GM23338 (cell line): ENCODE data around the gene TRMT2A. TPM values are rescaled to one million over a fixed set of nuclear protein-coding genes. Genes with fewer than 3 reads are reported as not detected.

ENCODE experiments used
- ATAC-seq: fragments of 200-7000 bp; cut with Tn5 transposase; 3 replicates; pipeline ENCODE4 v1.9.1; 2020
- DNase-seq: peaks from one replicate; pipeline ENCODE4 v3.0.0-alpha.2; 2015; ENCODE audit warnings: low spot score
- H2AFZ ChIP-seq: fragments of 200-600 bp; sonication (generic); 2 replicates; pipeline ENCODE4 v1.8.0; 2016; ENCODE audit warnings: antibody characterized with exemption, mild to moderate bottlenecking, moderate library complexity
- H3F3A ChIP-seq: fragments of 200-600 bp; sonication (generic); replicated peaks from 2 replicates; pipeline ENCODE4 v1.8.0; 2017; ENCODE audit warnings: antibody characterized with exemption, mixed run types, low read depth
- H3K27ac ChIP-seq: fragments of 200-600 bp; sonication (generic); 2 replicates; pipeline ENCODE4 v1.6.1; 2016; ENCODE audit warnings: low read depth
- H3K27me3 ChIP-seq: fragments of 200-600 bp; sonication (generic); 2 replicates; pipeline ENCODE4 v1.8.0; 2016; ENCODE audit warnings: mild to moderate bottlenecking, mixed run types, moderate library complexity; ENCODE audit not compliant: insufficient read depth
- H3K36me3 ChIP-seq: fragments of 200-600 bp; sonication (generic); 2 replicates; pipeline ENCODE4 v1.8.0; 2016; ENCODE audit warnings: mild to moderate bottlenecking; ENCODE audit not compliant: insufficient read depth
- H3K4me1 ChIP-seq: fragments of 200-600 bp; sonication (generic); 2 replicates; pipeline ENCODE4 v1.8.0; 2016; ENCODE audit warnings: mild to moderate bottlenecking, moderate library complexity; ENCODE audit not compliant: insufficient read depth
- H3K4me2 ChIP-seq: fragments of 200-600 bp; sonication (generic); 2 replicates; pipeline ENCODE4 v1.7.1; 2017; ENCODE audit warnings: mixed run types
- H3K4me3 ChIP-seq: fragments of 200-600 bp; sonication (generic); 2 replicates; pipeline ENCODE4 v1.6.1; 2016; ENCODE audit warnings: mixed run types
- H3K79me2 ChIP-seq: fragments of 200-600 bp; sonication (generic); replicated peaks from 2 replicates; pipeline ENCODE4 v1.8.0; 2017; ENCODE audit warnings: mild to moderate bottlenecking; ENCODE audit not compliant: insufficient read depth
- H3K9me2 ChIP-seq: fragments of 200-600 bp; sonication (generic); 2 replicates; pipeline ENCODE4 v1.8.0; 2017; ENCODE audit not compliant: insufficient read depth
- H4K20me1 ChIP-seq: fragments of 200-600 bp; sonication (generic); replicated peaks from 2 replicates; pipeline ENCODE4 v1.8.0; 2017; ENCODE audit warnings: mild to moderate bottlenecking; ENCODE audit not compliant: insufficient read depth
- H3K27ac Mint-ChIP-seq: 2 replicates; pipeline ENCODE4 v1.8.0; 2020; ENCODE audit warnings: inconsistent platforms, mild to moderate bottlenecking, moderate library complexity, mixed read lengths
- H3K27me3 Mint-ChIP-seq: 3 replicates; pipeline ENCODE4 v1.8.0; 2022; ENCODE audit warnings: low read depth, mild to moderate bottlenecking, moderate library complexity, mixed read lengths, inconsistent platforms; ENCODE audit not compliant: insufficient read depth, poor library complexity
- H3K36me3 Mint-ChIP-seq: 3 replicates; pipeline ENCODE4 v1.8.0; 2021; ENCODE audit warnings: low read depth, mild to moderate bottlenecking, inconsistent platforms, moderate library complexity, mixed read lengths
- H3K4me1 Mint-ChIP-seq: 3 replicates; pipeline ENCODE4 v1.8.0; 2020; ENCODE audit warnings: mild to moderate bottlenecking, inconsistent platforms, mixed read lengths
- H3K4me3 Mint-ChIP-seq: 3 replicates; pipeline ENCODE4 v1.8.0; 2021; ENCODE audit warnings: moderate library complexity, mild to moderate bottlenecking, inconsistent platforms, mixed read lengths
- H3K9me3 Mint-ChIP-seq: 3 replicates; pipeline ENCODE4 v1.8.0; 2020; ENCODE audit warnings: moderate library complexity, mild to moderate bottlenecking, inconsistent platforms, mixed read lengths
- CREB1 ChIP-seq: fragments of 250-450 bp; sonication (Bioruptor Pico); IDR thresholded peaks from 2 replicates; pipeline ENCODE4 v1.5.0; 2020; ENCODE audit warnings: low read depth, mild to moderate bottlenecking, moderate library complexity
- EZH2 ChIP-seq: fragments of 200-600 bp; sonication (generic); IDR thresholded peaks from one replicate; pipeline ENCODE4 v1.8.0; 2017; ENCODE audit warnings: antibody characterized with exemption, mild to moderate bottlenecking, low read depth; ENCODE audit not compliant: unreplicated experiment
- NANOG ChIP-seq: IDR thresholded peaks from 2 replicates; pipeline ENCODE4 v1.6.1; 2016; ENCODE audit warnings: antibody characterized with exemption, borderline replicate concordance
- polyA plus RNA-seq: library from polyadenylated mRNA; unstranded; fragments of >200 nt; fragmentation: Nextera tagmentation; extraction: Ambion mirVana; gene quantifications from 2 replicates; pipeline ENCODE4 v1.2.1, GENCODE V29; 2016
- total RNA-seq: library from RNA; depleted of rRNA; stranded (reverse); fragments of >200 nt; shearing (Covaris generic); gene quantifications from 2 replicates; pipeline ENCODE4 v1.2.3, GENCODE V29; 2014
- TF ChIP-seq, protein P1 (sequence below): IDR thresholded peaks from 2 replicates; pipeline ENCODE4 v1.6.1; 2016; ENCODE audit warnings: antibody characterized with exemption
- TF ChIP-seq, protein P2 (sequence below): fragments of 250-450 bp; sonication (Bioruptor Pico); IDR thresholded peaks from 2 replicates; pipeline ENCODE4 v1.5.0; 2020; ENCODE audit warnings: mild to moderate bottlenecking, moderate library complexity

Gene TRMT2A
- total and polyA plus RNA-seq, 2 experiments from 2014 or later, result 41.3 to 61.3 TPM

- H3K4me3 Mint-ChIP-seq, result no peak overlapping the region
- H4K20me1 ChIP-seq, result no peaks in the 10 kb centered on the region; the same call in 1 of the 2 replicates
- H3K79me2 ChIP-seq, result peaks cover 25% of the 10 kb centered on the region
These were observed 21.4 kb upstream of the TRMT2A start for GRCh38 chr22:20138417-20138738.

More at GRCh38 chr22:20138417-20138738, 21.4 kb upstream of the TRMT2A start:
- Mint-ChIP-seq H3K36me3 (no peaks in the 10 kb centered on the region), H3K27me3 (peaks cover 13% of the 10 kb centered on the region), H3K9me3 (no peaks in the 10 kb centered on the region), H3K27ac (no peak overlapping the region; the same call in 1 of the 2 replicates), H3K4me1 (no peaks in the 10 kb centered on the region)
- H2AFZ ChIP-seq, result no peak overlapping the region
- no peak overlapping the region for H3K27ac ChIP-seq
- H3K4me2 ChIP-seq, result no peak overlapping the region
- no peaks in the 10 kb centered on the region for H3K9me2 ChIP-seq
- H3K4me1 ChIP-seq, result no peaks in the 10 kb centered on the region
- no peaks in the 10 kb centered on the region for H3K36me3 ChIP-seq
- no peak overlapping the region for H3K4me3 ChIP-seq
- ATAC-seq (peak; percentile 52), DNase-seq (no peak)
- no peaks in the 10 kb centered on the region for H3K27me3 ChIP-seq
- no peaks in the 10 kb centered on the region for H3F3A ChIP-seq
- TF ChIP-seq, protein P1, sequence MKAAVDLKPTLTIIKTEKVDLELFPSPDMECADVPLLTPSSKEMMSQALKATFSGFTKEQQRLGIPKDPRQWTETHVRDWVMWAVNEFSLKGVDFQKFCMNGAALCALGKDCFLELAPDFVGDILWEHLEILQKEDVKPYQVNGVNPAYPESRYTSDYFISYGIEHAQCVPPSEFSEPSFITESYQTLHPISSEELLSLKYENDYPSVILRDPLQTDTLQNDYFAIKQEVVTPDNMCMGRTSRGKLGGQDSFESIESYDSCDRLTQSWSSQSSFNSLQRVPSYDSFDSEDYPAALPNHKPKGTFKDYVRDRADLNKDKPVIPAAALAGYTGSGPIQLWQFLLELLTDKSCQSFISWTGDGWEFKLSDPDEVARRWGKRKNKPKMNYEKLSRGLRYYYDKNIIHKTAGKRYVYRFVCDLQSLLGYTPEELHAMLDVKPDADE, result no peak
- TF ChIP-seq CREB1 (CRISPR knock-in tag) (no peak), NANOG (no peak), EZH2 (no peak)
- TF ChIP-seq, protein P2, sequence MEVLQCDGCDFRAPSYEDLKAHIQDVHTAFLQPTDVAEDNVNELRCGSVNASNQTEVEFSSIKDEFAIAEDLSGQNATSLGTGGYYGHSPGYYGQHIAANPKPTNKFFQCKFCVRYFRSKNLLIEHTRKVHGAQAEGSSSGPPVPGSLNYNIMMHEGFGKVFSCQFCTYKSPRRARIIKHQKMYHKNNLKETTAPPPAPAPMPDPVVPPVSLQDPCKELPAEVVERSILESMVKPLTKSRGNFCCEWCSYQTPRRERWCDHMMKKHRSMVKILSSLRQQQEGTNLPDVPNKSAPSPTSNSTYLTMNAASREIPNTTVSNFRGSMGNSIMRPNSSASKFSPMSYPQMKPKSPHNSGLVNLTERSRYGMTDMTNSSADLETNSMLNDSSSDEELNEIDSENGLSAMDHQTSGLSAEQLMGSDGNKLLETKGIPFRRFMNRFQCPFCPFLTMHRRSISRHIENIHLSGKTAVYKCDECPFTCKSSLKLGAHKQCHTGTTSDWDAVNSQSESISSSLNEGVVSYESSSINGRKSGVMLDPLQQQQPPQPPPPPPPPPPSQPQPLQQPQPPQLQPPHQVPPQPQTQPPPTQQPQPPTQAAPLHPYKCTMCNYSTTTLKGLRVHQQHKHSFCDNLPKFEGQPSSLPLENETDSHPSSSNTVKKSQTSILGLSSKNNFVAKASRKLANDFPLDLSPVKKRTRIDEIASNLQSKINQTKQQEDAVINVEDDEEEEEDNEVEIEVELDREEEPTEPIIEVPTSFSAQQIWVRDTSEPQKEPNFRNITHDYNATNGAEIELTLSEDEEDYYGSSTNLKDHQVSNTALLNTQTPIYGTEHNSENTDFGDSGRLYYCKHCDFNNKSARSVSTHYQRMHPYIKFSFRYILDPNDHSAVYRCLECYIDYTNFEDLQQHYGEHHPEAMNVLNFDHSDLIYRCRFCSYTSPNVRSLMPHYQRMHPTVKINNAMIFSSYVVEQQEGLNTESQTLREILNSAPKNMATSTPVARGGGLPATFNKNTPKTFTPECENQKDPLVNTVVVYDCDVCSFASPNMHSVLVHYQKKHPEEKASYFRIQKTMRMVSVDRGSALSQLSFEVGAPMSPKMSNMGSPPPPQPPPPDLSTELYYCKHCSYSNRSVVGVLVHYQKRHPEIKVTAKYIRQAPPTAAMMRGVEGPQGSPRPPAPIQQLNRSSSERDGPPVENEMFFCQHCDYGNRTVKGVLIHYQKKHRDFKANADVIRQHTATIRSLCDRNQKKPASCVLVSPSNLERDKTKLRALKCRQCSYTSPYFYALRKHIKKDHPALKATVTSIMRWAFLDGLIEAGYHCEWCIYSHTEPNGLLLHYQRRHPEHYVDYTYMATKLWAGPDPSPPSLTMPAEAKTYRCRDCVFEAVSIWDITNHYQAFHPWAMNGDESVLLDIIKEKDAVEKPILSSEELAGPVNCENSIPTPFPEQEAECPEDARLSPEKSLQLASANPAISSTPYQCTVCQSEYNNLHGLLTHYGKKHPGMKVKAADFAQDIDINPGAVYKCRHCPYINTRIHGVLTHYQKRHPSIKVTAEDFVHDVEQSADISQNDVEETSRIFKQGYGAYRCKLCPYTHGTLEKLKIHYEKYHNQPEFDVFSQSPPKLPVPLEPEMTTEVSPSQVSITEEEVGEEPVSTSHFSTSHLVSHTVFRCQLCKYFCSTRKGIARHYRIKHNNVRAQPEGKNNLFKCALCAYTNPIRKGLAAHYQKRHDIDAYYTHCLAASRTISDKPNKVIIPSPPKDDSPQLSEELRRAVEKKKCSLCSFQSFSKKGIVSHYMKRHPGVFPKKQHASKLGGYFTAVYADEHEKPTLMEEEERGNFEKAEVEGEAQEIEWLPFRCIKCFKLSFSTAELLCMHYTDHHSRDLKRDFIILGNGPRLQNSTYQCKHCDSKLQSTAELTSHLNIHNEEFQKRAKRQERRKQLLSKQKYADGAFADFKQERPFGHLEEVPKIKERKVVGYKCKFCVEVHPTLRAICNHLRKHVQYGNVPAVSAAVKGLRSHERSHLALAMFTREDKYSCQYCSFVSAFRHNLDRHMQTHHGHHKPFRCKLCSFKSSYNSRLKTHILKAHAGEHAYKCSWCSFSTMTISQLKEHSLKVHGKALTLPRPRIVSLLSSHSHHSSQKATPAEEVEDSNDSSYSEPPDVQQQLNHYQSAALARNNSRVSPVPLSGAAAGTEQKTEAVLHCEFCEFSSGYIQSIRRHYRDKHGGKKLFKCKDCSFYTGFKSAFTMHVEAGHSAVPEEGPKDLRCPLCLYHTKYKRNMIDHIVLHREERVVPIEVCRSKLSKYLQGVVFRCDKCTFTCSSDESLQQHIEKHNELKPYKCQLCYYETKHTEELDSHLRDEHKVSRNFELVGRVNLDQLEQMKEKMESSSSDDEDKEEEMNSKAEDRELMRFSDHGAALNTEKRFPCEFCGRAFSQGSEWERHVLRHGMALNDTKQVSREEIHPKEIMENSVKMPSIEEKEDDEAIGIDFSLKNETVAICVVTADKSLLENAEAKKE (CRISPR knock-in tag), result no peak
